Stimulated activated CD8-positive, alpha-beta memory T cell treated with anti-CD3 and anti-CD28 coated beads, Interleukin-12 subunit alpha, Interleukin-12 subunit beta, amount 100 ng/mL, for 24 hours (primary cell): Measurements from ENCODE around the gene CHRNG.

ENCODE experiments used
- DNase-seq: peaks from one replicate; pipeline ENCODE4 v3.0.0-alpha.2; 2020; ENCODE audit errors: extremely low read depth

CHRNG gene

DNA sequence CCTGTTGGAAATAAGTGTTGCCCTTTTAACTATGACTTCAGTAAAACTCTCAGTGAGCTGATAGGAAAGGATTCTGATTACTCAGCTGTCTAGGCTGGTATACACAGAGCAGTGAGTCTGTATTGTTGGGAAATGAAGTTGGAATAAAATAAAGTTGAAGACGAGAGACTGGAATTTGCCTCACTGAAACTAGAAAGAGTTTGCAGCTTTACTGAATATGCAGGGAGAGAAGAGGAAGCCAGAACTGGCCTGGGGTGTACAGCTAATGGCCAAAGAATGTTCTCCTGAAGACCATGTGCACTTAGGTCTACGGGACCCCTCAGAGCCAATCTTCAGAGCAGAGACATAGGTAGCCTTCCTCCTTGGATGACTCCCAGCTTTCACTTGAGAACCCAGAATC, 37.5 kb downstream of the CHRNG start:
- DNase-seq = no peak

DNA sequence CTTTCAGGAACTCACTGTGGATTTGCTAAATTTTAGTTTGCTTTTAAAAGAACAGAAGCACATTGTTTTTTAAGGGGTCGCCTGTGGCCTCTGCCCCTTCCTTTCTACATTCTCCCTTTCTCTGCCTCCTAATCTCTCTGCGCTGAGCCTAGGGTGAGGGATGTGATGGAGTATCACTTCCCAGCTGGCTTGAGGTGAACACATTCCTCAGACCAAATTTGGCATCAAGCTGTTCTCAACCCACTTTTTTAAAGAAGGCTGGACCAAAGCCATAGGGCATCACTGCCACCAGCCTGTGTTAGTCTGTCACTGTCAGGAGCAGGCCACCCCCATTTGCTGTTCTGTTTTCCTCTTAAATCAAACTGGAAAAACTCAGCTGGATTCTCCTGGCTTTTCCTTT, 38.3 kb downstream of the CHRNG start:
- no peak for DNase-seq

DNA sequence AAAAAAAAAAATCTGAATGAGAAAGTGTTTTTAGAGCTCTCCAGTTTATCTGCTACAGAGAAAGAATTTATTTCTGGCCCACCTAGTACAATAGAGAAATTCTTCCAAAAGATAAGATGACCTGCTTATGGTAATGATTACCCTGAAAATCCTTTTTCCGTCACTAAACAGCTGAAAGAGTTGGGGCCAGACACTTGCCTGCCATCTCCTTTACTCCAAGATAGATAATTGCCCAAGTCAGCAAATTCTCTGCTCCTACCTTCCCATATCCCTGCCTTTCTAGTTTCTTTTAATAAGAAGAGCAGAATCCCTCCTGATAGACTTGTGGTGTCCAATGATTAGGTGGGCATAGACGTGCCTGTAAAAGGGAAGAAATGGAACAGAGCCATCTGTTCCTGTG, 39.1 kb downstream of the CHRNG start:
- DNase-seq = no peak

DNA sequence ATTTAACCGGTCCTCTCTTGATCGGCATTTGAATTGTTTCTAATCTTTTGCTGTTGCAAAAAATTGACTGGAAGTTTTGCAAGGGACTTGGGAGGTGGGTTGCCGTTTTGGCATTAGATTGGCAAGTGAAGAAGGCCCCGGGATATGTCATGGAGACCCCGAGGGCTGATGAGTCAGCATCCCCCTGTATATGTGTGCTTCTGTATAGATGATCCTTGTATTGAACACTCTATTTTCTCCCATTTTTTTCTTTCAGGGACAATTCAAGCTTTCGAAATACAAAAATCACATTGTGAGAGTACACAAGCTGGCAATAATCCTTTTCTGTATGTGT, 41.1 kb downstream of the CHRNG start:
- no peak for DNase-seq

DNA sequence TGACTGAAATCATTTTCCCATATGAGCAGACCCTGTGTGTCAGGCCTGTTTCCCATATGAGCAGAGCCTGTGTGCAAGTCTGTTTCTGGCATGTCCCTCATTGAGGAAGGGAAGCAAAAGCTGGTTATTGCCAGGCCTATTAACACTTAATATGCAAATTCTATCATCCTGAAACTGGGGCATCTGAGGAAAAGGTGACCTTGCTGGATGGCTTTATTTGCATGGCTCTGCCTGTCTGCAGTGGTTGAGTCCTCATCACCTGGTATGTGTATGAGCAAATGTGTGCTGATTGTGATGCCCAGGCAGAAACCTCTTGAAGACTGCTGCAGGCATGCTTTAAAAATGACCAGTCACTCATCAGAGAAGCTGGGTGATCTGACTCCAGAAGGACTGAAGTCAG, 42.2 kb downstream of the CHRNG start:
- no peak for DNase-seq

DNA sequence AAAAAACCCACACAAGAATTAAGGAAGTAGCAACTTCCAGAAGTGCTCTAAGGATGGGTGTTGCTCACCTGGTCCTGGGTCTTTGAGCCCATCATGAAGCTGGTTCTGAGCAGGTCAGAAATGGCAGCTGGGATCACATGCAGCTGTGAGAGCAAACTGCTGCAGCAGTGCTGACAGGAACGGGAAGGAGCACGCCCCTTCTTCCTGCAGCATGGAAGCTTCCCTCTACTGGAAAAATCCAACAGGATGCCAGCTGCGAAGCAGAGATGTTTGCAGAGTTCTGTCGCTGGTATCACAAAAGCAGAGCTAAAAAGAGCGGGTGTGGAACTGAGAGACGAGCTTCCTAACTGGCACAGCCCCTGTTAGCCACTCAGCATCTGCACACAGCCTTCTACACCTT, 44.7 kb downstream of the CHRNG start:
- DNase-seq = no peak

DNA sequence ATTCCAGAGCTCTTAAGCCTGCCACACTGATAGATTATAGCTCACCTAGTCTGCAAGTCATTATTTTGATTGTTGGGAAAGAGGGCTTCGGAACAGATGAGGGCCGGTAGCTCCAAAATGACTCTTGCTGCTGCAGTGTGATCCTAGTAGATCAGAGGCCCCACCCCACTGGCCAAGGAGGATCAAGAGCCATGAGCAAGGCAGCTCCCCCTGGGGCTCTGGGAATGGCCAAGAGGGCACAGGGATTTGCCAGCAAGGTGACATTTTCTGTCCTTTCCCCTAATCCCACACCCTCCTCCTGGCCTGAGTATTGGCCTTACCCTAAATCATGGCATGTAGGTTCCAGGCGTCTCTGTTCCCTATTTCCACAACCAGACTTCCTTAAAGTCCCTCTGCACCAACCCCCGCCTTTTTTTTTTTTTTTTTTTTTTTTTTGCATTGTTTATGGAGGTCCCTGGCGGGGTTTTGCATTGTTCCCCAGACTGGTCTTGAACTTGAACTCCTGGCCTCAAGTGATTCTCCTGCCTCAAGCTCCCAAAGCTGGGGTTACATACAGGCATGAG, 47.5 kb downstream of the CHRNG start:
- DNase-seq = no peak

DNA sequence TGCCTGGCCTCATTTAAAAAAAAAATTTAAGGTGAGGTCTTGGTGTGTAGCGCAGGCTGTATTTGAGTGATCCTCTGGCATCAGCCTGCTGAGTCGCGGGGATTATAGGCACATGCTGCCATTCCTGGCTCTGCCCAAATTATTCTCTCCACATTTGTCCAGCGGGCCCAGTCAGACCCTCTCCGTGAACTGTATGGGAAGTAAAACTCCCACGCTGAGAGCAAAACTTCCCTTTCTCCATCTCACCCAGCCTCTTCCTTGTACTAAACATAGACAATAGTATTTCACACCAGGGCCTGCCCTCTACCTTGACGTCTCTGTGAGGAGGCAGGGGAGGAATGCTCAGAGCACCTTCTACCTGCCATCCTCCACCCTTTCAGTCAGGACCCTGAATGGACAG, 48.0 kb downstream of the CHRNG start:
- no peak for DNase-seq

DNA sequence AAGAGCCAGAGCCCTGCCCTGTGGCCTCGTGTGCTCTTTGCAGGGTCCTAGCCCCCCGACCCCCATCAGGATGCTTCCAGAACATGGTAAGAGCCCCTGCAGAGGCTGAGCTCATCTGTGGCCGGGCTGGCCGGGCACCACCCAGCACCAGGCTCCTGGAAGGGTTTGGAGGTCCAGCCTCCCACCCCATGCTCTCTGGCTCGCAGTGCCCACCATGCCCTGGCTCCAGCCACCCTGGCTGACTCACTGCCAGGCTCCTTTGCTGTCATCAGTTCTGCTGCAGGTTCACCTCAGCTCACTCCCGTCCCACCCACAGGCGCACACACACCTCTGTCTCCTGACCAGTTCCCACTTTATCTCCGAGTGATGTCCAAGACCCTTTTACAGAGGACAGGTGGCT, 48.5 kb downstream of the CHRNG start:
- DNase-seq = no peak

DNA sequence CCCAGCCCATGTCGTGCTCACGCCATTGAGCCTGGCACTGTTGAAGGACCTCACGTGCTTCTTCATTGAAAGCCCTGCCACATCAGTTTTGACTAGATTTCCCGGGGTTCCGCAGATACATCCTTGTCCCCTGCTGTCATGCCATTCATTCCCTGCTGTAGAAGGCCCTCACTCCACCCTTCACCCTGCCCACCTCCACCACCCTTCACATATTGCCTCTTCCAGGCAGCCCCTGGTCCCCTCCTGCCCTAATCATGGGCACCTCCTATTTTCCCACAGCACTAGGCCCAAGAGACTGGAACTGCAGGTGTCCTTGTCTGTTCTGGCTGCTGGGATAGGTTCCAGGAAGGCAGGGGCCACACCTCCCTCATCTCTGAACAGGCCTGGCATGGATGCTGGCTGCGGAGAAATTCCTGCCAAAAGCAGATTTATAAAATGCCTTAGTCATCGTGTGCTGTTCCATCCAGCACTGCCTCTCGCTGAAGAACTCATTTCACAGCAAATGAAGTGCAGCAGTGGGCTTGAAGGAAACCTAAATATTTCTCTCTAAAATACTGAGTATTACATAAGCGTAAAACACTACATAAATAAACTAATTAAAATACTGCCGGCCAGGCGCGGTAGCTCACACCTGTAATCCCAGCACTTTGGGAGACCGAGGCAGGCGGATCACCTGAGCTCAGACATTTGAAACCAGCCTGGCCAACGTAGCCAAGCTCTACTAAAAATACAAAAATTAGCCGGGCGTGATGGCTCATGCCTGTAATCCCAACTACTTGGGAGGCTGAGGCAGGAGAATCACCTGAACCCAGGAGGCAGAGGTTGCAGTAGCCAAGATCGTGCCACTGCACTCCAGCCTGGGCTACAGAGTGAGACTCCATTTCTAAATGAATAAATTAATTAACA, 49.4 kb downstream of the CHRNG start:
- no peak for DNase-seq

DNA sequence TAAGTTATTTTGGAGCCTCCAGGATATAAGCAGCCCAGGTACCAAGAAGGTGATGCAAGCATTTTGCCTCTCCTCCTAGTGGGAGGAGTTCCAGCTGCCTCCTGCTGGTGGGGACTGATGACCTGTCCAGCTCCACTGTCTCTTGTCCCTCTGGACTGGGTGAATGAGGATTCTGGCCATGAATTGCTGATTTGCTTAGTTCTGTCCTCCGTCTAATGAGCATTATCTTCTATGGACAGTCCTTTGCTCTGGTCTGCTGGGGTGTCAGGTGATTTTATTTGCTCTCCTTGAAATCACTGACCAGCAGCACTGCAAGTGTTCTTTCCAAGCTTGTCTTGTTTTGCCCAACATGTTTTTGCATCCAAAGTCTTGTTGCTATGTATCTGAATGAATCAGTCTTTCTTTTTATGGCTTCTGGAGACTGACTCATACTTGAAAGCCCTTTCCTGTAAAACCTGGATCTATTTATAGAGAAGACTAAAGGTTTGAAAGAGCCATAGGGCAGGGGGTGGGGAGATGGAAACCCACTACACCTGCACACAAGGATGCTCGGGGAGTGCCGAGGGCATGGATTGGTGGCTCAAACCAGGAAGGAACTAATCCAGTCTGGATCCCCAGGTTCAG, 53.4 kb downstream of the CHRNG start:
- DNase-seq = no peak

DNA sequence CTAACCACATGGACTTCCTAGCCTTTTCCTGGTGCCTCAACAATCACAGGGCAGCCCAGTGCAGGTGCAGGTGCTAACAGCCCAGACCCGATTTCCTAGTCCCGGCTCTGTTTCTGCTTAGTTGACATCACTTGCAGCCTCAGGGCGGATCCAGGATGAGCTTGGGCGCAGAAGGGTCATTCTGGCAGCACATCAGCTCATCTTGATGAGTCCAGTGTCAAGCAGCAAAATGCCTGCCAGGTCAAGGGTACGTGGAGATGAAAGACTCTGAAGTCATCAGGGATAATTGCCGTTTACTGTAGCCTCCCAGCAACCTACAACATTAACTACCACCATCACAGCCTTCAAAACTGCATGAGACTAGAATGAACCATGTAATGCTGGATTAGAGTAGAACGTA, 54.5 kb downstream of the CHRNG start:
- DNase-seq = no peak
